Thymus (tissue), 11 donors: ENCODE data around the gene INTS3. TPM values are rescaled to one million over a fixed set of nuclear protein-coding genes. Genes with fewer than 3 reads are reported as not detected.

Experiments
- DNase-seq, 9 donors: peaks; one replicate each; pipeline ENCODE4 v3.0.0-alpha.2; 2013; ENCODE audit warnings: low spot score in 9 of 9, low read depth in 6 of 9, missing footprints in 1 of 9
- H3K27ac ChIP-seq, 2 donors: one replicate each; pipeline ENCODE4 v1.5.1; 2013; ENCODE audit warnings: control low read depth in 1 of 2, low read depth in 1 of 2, low read length in 1 of 2, mild to moderate bottlenecking in 1 of 2, moderate library complexity in 1 of 2
- H3K27me3 ChIP-seq, 2 donors: one replicate each; pipeline ENCODE4 v1.5.1; 2013; ENCODE audit warnings: low read length in 1 of 2; ENCODE audit not compliant: control insufficient read depth in 2 of 2, insufficient read depth in 1 of 2
- H3K36me3 ChIP-seq, 2 donors: one replicate each; pipeline ENCODE4 v1.5.1; 2013; ENCODE audit warnings: low read length in 1 of 2, mild to moderate bottlenecking in 1 of 2, moderate library complexity in 1 of 2; ENCODE audit not compliant: control insufficient read depth in 2 of 2, insufficient read depth in 2 of 2
- H3K4me1 ChIP-seq, 2 donors: one replicate each; pipeline ENCODE4 v1.5.1; 2013; ENCODE audit warnings: low read length in 2 of 2; ENCODE audit not compliant: control insufficient read depth in 2 of 2, insufficient read depth in 2 of 2
- H3K4me3 ChIP-seq, 2 donors: one replicate each; pipeline ENCODE4 v1.5.1; 2013; ENCODE audit warnings: low read length in 2 of 2, control low read depth in 1 of 2, mild to moderate bottlenecking in 1 of 2
- H3K9me3 ChIP-seq, 2 donors: one replicate each; pipeline ENCODE4 v1.5.1; 2013; ENCODE audit warnings: low read length in 1 of 2, mild to moderate bottlenecking in 1 of 2; ENCODE audit not compliant: control insufficient read depth in 2 of 2, insufficient read depth in 1 of 2
- whole genome bisulfite sequencing: extraction: QIAGEN DNeasy Blood & Tissue Kit; methylation state at CpG from one replicate; pipeline ENCODE4 v1.1.7; 2013; 5-methylcytosine and 5-hydroxymethylcytosine counted together
- polyA plus RNA-seq: library from polyadenylated mRNA; stranded (reverse); fragments of 200-250 nt; gene quantifications from one replicate; pipeline ENCODE4 v1.2.3, GENCODE V29; 2013
- total RNA-seq: library from RNA; stranded (reverse); fragments of 120-200 nt; gene quantifications from one replicate; pipeline ENCODE4 v1.2.4, GENCODE V29; 2013
- donor health status: healthy.

The INTS3 gene
- total and polyA plus RNA-seq, 2 donors: 18.2 to 59.9 TPM

DNA sequence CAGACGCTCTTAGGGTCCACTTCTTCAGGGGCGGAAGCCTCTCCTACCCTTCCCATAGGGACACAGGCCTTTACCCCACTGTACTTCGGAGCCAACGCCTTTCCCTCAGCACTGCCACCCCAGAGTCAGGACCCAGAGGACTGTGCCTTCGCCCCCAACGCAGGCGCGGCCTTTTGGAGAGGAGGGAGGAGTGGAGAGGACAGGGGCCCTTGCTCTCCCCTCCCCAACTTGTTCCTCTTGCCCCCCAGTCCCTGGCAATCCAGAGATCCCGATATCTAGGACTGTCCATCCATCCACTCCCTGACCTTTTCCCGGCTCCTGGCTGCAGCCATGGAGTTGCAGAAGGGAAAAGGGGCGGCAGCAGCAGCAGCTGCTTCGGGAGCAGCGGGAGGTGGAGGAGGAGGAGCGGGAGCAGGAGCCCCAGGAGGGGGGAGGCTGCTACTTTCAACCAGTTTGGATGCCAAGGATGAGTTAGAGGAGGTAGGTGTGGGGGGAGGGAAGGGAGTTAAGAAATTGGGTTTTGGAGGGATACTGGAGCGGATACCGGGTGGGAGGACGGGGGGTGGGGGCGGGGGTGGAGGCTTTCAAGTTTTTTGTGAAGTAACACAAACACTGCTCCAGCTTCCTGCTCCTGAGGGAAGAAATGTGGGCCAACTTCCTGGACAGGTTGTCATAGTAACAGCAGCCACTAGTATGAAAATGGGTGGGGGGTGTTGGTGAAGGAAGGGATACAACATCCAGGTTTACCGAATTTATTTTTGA, 636 bp downstream of the INTS3 start:
- H3K36me3 ChIP-seq: no peaks in the 10 kb centered on the region
- peak overlapping the region; percentile 62 to 73 for H3K4me3 ChIP-seq
- under 1% methylated on average over 19 of the region's 19 CpGs for WGBS
- peak in 5 of 9 donors; percentile 15 to 42 (median 32) for DNase-seq
- H3K9me3 ChIP-seq: peaks cover 0 to 4% of the 10 kb centered on the region in 2 donors
- H3K4me1 ChIP-seq: peaks cover 7 to 18% of the 10 kb centered on the region in 2 donors
- peak overlapping the region; percentile 89 to 95 for H3K27ac ChIP-seq
- no peaks in the 10 kb centered on the region for H3K27me3 ChIP-seq

- peaks cover 7 to 18% of the 10 kb centered on the region in 2 donors for H3K4me1 ChIP-seq
- H3K36me3 ChIP-seq: peaks cover 3 to 4% of the 10 kb centered on the region in 2 donors
- peaks cover 0 to 4% of the 10 kb centered on the region in 2 donors for H3K9me3 ChIP-seq
- no peaks in the 10 kb centered on the region for H3K27me3 ChIP-seq
- H3K4me3 ChIP-seq: no peak overlapping the region
- DNase-seq: no peak
- 93% methylated on average over 5 of the region's 5 CpGs for WGBS
- H3K27ac ChIP-seq: no peak overlapping the region
Observed at GRCh38 chr1:153730468-153730988, 2.7 kb downstream of the INTS3 start.

- Histone ChIP-seq H3K4me3 (no peak overlapping the region), H3K27me3 (no peaks in the 10 kb centered on the region), H3K36me3 (peaks cover 3 to 5% of the 10 kb centered on the region in 2 donors), H3K9me3 (no peaks in the 10 kb centered on the region), H3K4me1 (peaks cover 5 to 6% of the 10 kb centered on the region in 2 donors), H3K27ac (no peak overlapping the region)
- 97% methylated on average over 1 of the region's 1 CpG for WGBS
- no peak for DNase-seq
Observed at GRCh38 chr1:153733970-153734369, 6.1 kb downstream of the INTS3 start.

GRCh38 chr1:153734396-153735089, 6.7 kb downstream of the INTS3 start:
- WGBS: 96% methylated on average over 3 of the region's 3 CpGs
- Histone ChIP-seq H3K36me3 (peaks cover 3 to 5% of the 10 kb centered on the region in 2 donors), H3K4me1 (no peaks in the 10 kb centered on the region), H3K27me3 (no peaks in the 10 kb centered on the region), H3K4me3 (no peak overlapping the region), H3K27ac (no peak overlapping the region), H3K9me3 (no peaks in the 10 kb centered on the region)
- no peak for DNase-seq

DNA sequence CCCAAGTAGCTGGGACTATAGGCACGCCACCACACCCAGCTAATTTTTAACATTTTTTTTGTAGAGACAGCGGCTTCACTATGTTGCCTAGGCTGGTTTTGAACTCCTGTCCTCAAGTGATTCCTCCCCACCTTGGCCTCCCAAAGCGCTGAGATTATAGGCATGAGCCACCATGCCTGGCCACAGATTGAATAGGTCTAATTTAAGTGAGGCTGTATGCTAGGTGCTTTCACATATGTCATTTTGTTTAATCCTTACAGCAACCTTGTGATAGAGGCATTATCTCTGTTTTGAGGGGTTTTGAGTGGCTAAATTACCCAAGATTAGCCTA, 7.2 kb downstream of the INTS3 start:
- no peaks in the 10 kb centered on the region for H3K4me1 ChIP-seq
- H3K27me3 ChIP-seq: no peaks in the 10 kb centered on the region
- no peak overlapping the region for H3K4me3 ChIP-seq
- H3K27ac ChIP-seq: no peak overlapping the region
- H3K36me3 ChIP-seq: peaks cover 4 to 7% of the 10 kb centered on the region in 2 donors
- 99% methylated on average over 3 of the region's 3 CpGs for WGBS
- H3K9me3 ChIP-seq: no peaks in the 10 kb centered on the region
- no peak for DNase-seq

DNA sequence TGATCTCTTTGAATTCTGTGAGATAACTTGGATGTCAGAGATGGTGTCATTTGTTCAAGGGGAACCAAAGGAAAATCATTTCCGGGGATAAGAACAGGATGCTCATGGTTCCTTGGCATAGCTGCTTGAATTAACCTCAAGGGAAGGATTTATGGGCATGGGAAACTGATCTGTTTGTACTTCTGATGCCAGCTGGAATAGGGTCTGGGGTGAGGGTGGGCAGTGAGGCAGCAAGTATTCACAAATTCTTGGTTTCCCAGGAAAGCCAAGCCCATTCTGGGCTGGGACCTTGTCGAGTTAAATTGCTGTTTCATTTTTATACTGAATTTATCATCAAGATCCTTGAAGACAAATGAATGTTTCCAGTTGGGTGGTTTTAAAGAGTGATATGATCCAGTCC, 14.1 kb downstream of the INTS3 start:
- H3K27me3 ChIP-seq: no peaks in the 10 kb centered on the region
- no peaks in the 10 kb centered on the region for H3K4me1 ChIP-seq
- peaks cover 55 to 64% of the 10 kb centered on the region in 2 donors for H3K36me3 ChIP-seq
- no peak for DNase-seq
- no peaks in the 10 kb centered on the region for H3K9me3 ChIP-seq
- H3K4me3 ChIP-seq: no peak overlapping the region
- 85% methylated on average over 2 of the region's 2 CpGs for WGBS
- H3K27ac ChIP-seq: peak overlapping the region in 1 of 2 donors; percentile 49

DNA sequence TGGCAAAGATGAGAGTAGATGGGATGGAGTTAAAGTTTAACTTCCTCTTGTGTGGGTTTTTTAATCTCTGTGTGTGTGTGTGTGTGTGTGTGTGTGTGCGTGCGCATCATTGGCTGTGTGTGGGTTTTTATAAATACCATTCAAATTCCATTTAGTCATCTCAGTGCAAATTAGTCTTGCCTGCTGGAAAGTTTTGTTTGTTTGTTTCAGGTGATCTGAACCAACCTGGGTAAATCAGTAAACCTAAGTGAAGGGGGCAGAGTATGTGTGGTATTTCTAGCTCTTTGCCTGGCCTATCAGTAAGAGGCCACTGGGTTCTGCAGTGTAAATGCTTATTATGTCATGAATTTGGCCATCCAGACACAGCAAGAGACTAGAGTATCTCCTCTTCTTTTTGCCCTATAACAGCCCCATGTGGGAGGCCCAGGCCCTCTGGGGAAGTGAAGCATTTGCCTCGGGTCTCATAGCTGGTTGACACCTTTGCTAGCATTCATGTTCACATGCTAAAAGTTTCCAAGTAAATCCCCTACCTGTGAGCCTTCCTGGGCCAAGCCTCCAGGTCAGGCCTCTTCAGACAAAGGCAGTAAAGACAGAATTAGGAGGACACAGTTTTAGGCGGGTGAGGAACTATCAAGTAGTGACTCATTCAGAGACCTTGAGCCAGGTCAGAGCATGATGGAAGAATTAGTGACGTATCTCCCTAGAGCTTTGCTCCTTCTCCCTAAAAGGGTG, 14.7 kb downstream of the INTS3 start:
- DNase-seq: no peak
- WGBS: 90% methylated on average over 5 of the region's 5 CpGs
- H3K36me3 ChIP-seq: peaks cover 61 to 69% of the 10 kb centered on the region in 2 donors
- H3K4me3 ChIP-seq: no peak overlapping the region
- H3K27me3 ChIP-seq: no peaks in the 10 kb centered on the region
- peak overlapping the region in 1 of 2 donors; percentile 54 for H3K27ac ChIP-seq
- H3K9me3 ChIP-seq: no peaks in the 10 kb centered on the region
- H3K4me1 ChIP-seq: no peaks in the 10 kb centered on the region

DNA sequence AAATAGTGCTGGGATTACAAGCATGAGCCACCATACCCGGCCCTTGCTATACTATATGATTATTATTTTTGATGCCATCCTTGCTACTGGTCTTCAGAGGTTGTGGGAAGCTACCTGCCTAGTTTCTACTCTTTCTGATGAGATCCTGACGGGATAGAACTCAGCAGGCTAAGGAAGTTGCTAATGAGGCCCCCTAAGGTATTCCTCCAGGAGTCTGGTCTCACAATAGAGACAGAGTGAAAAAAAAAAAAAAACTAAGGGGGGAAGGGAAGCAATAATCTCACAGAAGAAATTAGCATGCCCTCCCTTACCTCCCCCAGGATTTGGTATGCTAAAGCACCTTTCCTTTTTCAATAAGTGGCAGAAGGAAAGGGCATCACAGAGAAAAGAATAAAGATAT, 17.6 kb downstream of the INTS3 start:
- WGBS: 98% methylated on average over 2 of the region's 2 CpGs
- Histone ChIP-seq H3K4me3 (no peak overlapping the region), H3K9me3 (no peaks in the 10 kb centered on the region), H3K4me1 (no peaks in the 10 kb centered on the region), H3K27ac (no peak overlapping the region), H3K36me3 (peaks cover 72 to 92% of the 10 kb centered on the region in 2 donors), H3K27me3 (no peaks in the 10 kb centered on the region)
- DNase-seq: no peak

- no peak for DNase-seq
- no peaks in the 10 kb centered on the region for H3K4me1 ChIP-seq
- H3K9me3 ChIP-seq: no peaks in the 10 kb centered on the region
- H3K27ac ChIP-seq: no peak overlapping the region
- no peaks in the 10 kb centered on the region for H3K27me3 ChIP-seq
- no peak overlapping the region for H3K4me3 ChIP-seq
- H3K36me3 ChIP-seq: peaks cover 71 to 92% of the 10 kb centered on the region in 2 donors
- 96% methylated on average over 13 of the region's 13 CpGs for WGBS
Observed at GRCh38 chr1:153746174-153746573, 18.3 kb downstream of the INTS3 start.
